SK-N-SH treated with all-trans-retinoic acid at 6 μM for 48 hours (cell line): ENCODE results near the gene ZFAND3.

Source experiments
- ARNTL ChIP-seq: fragments of 450-650 bp; formaldehyde crosslinking; IDR thresholded peaks from 2 replicates; pipeline ENCODE4 v1.5.0; 2020; ENCODE audit warnings: low read depth, mild to moderate bottlenecking, moderate library complexity, borderline replicate concordance
- BACH2 ChIP-seq: fragments of 250-450 bp; sonication (Bioruptor Pico); IDR thresholded peaks from 2 replicates; pipeline ENCODE4 v1.9.0; 2021; ENCODE audit warnings: mild to moderate bottlenecking, borderline replicate concordance
- CSRNP3 ChIP-seq: fragments of 250-450 bp; sonication (Bioruptor Pico); IDR thresholded peaks from 2 replicates; pipeline ENCODE4 v1.5.1; 2021; ENCODE audit warnings: mild to moderate bottlenecking, moderate library complexity
- GLIS3 ChIP-seq: fragments of 250-450 bp; sonication (Bioruptor Pico); IDR thresholded peaks from 2 replicates; pipeline ENCODE4 v1.5.0; 2020; ENCODE audit warnings: mild to moderate bottlenecking, moderate library complexity
- OSR1 ChIP-seq: fragments of 250-450 bp; sonication (Bioruptor Pico); IDR thresholded peaks from 2 replicates; pipeline ENCODE4 v1.8.0; 2022; ENCODE audit warnings: moderate library complexity, mild to moderate bottlenecking, inconsistent platforms
- RARB ChIP-seq: fragments of 250-450 bp; sonication (Bioruptor Pico); IDR thresholded peaks from 2 replicates; pipeline ENCODE4 v1.8.0; 2021; ENCODE audit warnings: mild to moderate bottlenecking, moderate library complexity
- SNAI2 ChIP-seq: fragments of 250-450 bp; sonication (Bioruptor Pico); IDR thresholded peaks from 2 replicates; pipeline ENCODE4 v1.5.0; 2020; ENCODE audit warnings: mild to moderate bottlenecking, moderate library complexity
- ZFP3 ChIP-seq: fragments of 250-450 bp; sonication (Bioruptor Pico); IDR thresholded peaks from 2 replicates; pipeline ENCODE4 v1.5.0; 2020; ENCODE audit warnings: mild to moderate bottlenecking, moderate library complexity
- ZFP30 ChIP-seq: fragments of 450-650 bp; formaldehyde crosslinking; IDR thresholded peaks from 2 replicates; pipeline ENCODE4 v1.5.0; 2022; ENCODE audit warnings: mild to moderate bottlenecking, moderate library complexity
- TF ChIP-seq, protein P1 (sequence below): fragments of 250-450 bp; sonication (Bioruptor Pico); IDR thresholded peaks from 2 replicates; pipeline ENCODE4 v1.8.0; 2020; ENCODE audit warnings: mild to moderate bottlenecking, moderate library complexity, borderline replicate concordance
- TF ChIP-seq, protein P2 (sequence below): fragments of 250-450 bp; sonication (Bioruptor Pico); IDR thresholded peaks from 2 replicates; pipeline ENCODE4 v1.5.0; 2020; ENCODE audit warnings: mild to moderate bottlenecking, moderate library complexity

DNA sequence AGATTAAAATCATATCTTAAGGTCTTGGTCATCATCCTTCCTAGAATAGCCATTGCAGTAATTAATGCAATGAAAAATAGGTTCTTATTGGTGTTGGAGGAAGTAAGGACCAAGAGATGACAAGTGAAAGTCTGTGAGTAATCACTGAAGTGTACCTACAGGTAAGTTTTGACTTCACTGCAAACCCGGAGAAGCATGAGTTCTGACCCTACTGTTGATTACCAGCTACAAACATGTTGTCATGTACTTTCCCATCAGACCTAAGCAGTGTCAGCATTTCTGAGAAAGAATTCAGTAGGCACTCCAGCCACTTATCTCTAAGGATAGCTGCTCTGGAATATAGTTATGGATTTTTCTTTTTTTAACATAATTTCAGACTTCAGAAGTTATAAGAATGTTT, 280.9 kb downstream of the ZFAND3 start:
- TF ChIP-seq, protein P1, sequence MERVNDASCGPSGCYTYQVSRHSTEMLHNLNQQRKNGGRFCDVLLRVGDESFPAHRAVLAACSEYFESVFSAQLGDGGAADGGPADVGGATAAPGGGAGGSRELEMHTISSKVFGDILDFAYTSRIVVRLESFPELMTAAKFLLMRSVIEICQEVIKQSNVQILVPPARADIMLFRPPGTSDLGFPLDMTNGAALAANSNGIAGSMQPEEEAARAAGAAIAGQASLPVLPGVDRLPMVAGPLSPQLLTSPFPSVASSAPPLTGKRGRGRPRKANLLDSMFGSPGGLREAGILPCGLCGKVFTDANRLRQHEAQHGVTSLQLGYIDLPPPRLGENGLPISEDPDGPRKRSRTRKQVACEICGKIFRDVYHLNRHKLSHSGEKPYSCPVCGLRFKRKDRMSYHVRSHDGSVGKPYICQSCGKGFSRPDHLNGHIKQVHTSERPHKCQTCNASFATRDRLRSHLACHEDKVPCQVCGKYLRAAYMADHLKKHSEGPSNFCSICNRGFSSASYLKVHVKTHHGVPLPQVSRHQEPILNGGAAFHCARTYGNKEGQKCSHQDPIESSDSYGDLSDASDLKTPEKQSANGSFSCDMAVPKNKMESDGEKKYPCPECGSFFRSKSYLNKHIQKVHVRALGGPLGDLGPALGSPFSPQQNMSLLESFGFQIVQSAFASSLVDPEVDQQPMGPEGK (CRISPR knock-in tag): no peak
- TF ChIP-seq, protein P2, sequence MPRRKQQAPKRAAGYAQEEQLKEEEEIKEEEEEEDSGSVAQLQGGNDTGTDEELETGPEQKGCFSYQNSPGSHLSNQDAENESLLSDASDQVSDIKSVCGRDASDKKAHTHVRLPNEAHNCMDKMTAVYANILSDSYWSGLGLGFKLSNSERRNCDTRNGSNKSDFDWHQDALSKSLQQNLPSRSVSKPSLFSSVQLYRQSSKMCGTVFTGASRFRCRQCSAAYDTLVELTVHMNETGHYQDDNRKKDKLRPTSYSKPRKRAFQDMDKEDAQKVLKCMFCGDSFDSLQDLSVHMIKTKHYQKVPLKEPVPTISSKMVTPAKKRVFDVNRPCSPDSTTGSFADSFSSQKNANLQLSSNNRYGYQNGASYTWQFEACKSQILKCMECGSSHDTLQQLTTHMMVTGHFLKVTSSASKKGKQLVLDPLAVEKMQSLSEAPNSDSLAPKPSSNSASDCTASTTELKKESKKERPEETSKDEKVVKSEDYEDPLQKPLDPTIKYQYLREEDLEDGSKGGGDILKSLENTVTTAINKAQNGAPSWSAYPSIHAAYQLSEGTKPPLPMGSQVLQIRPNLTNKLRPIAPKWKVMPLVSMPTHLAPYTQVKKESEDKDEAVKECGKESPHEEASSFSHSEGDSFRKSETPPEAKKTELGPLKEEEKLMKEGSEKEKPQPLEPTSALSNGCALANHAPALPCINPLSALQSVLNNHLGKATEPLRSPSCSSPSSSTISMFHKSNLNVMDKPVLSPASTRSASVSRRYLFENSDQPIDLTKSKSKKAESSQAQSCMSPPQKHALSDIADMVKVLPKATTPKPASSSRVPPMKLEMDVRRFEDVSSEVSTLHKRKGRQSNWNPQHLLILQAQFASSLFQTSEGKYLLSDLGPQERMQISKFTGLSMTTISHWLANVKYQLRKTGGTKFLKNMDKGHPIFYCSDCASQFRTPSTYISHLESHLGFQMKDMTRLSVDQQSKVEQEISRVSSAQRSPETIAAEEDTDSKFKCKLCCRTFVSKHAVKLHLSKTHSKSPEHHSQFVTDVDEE (CRISPR knock-in tag): no peak
- no peak for TF ChIP-seq BACH2 (CRISPR knock-in tag)
- TF ChIP-seq SNAI2 (CRISPR knock-in tag): no peak
- TF ChIP-seq ZFP30 (CRISPR knock-in tag): no peak
- TF ChIP-seq ARNTL: no peak
- no peak for TF ChIP-seq GLIS3 (CRISPR knock-in tag)
- no peak for TF ChIP-seq ZFP3 (CRISPR knock-in tag)
- TF ChIP-seq RARB: no peak
- no peak for TF ChIP-seq OSR1 (CRISPR knock-in tag)
- TF ChIP-seq CSRNP3: no peak
